ENCODE data around the gene RAI1. TPM values are rescaled to one million over a fixed set of nuclear protein-coding genes. Genes with fewer than 3 reads are reported as not detected.

The RAI1 gene
- total and polyA plus RNA-seq, 2 of the 8 experiments (the other 6 are each of a cell fraction or from before 2014, with no cell fraction given): 0.39 to 1.2 TPM

- CTCF ChIA-PET (ENCODE audit: partially characterized antibody): interaction anchor here (1.0 to 4.4 kb wide), 11 partner anchors 11 to 38 kb away, joined by 3 to 19 read pairs (median 4); no protein-coding TSS in a partner anchor
- Histone ChIP-seq H3K9ac (replicated peaks in 1 of 4; ENCODE audit: extremely low read depth in 1 of 4, low read depth in 3 of 4, low read length in 3 of 4) (no peak overlapping the region; a peak in 2 of 7 replicates), H3K23me2 (ENCODE audit: low read depth, low read length) (no peaks in the 10 kb centered on the region), H2BK20ac (ENCODE audit: low read length) (peak overlapping the region; percentile 100), H2AK5ac (ENCODE audit: low read depth, low read length) (no peak overlapping the region), H4K91ac (replicated peaks; ENCODE audit: insufficient read length, low read length) (peak overlapping the region; percentile 86), H2BK120ac (replicated peaks; ENCODE audit: low read depth, low read length) (peak overlapping the region; percentile 19), H3K9me3 (ENCODE audit: insufficient read depth in 2 of 2, low read depth in 1 of 2, low read length in 1 of 2) (no peaks in the 10 kb centered on the region), H3K4me2 (ENCODE audit: insufficient read depth in 1 of 2, low read depth in 2 of 2, low read length in 2 of 2) (peak overlapping the region; percentile 54 to 64; a peak in 3 of 4 replicates), H2BK12ac (ENCODE audit: low read depth, low read length) (peak overlapping the region; percentile 97; the same call in 1 of the 2 replicates), H3K18ac (ENCODE audit: extremely low read depth, low read length) (peak overlapping the region; percentile 33), H4K20me1 (replicated peaks in 1 of 2; ENCODE audit: control insufficient read depth in 1 of 2, insufficient read depth in 2 of 2, low read length in 2 of 2) (peaks cover 4 to 6% of the 10 kb centered on the region in 2 experiments), H3K79me2 (ENCODE audit: control insufficient read depth in 1 of 2, insufficient read depth in 2 of 2, low read length in 2 of 2) (no peaks in the 10 kb centered on the region), H3K23ac (ENCODE audit: insufficient read length) (no peak overlapping the region), H3K79me1 (ENCODE audit: low read depth, low read length) (no peaks in the 10 kb centered on the region), H2AFZ (ENCODE audit: low read length) (peak overlapping the region; percentile 60; the same call in 1 of the 2 replicates), H3K36me3 (ENCODE audit: control insufficient read depth in 2 of 4, insufficient read depth in 4 of 4, low read length in 3 of 4) (no peaks in the 10 kb centered on the region), H3K56ac (replicated peaks; ENCODE audit: insufficient read length, low read depth, low read length) (no peak overlapping the region), H3K4me1 (replicated peaks in 1 of 4; ENCODE audit: control insufficient read depth in 3 of 4, insufficient read depth in 4 of 4, low read length in 3 of 4) (peaks cover 13 to 40% (median 22%) of the 10 kb centered on the region in 4 experiments), H2BK5ac (ENCODE audit: low read depth, low read length) (peak overlapping the region; percentile 20; the same call in 1 of the 2 replicates), H3K4ac (replicated peaks; ENCODE audit: insufficient read length, low read depth, low read length) (peak overlapping the region; percentile 94), H3K14ac (ENCODE audit: insufficient read length) (no peak overlapping the region), H4K8ac (ENCODE audit: extremely low read depth, insufficient read depth, low read length) (0 out of 2 replicates have a peak overlapping the region, but pooled peaks have one; percentile 63), H4K5ac (ENCODE audit: insufficient read length, low read depth, low read length) (no peak overlapping the region), H3K27me3 (replicated peaks in 1 of 4; ENCODE audit: control insufficient read depth in 3 of 4, extremely low read depth in 1 of 4, insufficient read depth in 3 of 4, low read length in 3 of 4) (peaks cover 0 to 66% (median 44%) of the 10 kb centered on the region in 4 experiments; a peak in 6 of 7 replicates), H3K27ac (ENCODE audit: low read depth, low read length) (no peak overlapping the region), H2BK15ac (ENCODE audit: low read length) (peak overlapping the region; percentile 49; the same call in 1 of the 2 replicates), H3K4me3 (ENCODE audit: extremely low read depth in 1 of 4, insufficient read depth in 2 of 4, low read depth in 3 of 4, low read length in 4 of 4) (peak overlapping the region in 1 of 4 experiments; percentile 28; a peak in 1 of 8 replicates)
- POLR2A ChIA-PET (ENCODE audit: partially characterized antibody): interaction anchor here (0.6 to 2.3 kb wide), 9 partner anchors 9 to 125 kb away, joined by 3 to 8 read pairs (median 4); no protein-coding TSS in a partner anchor
- FAIRE-seq (peak; percentile 60), DNase-seq (ENCODE audit: low read depth in 1 of 2, low spot score in 2 of 2) (peak in 1 of 2 experiments; percentile 74)
- 20% methylated on average over 16 of the region's 16 CpGs; no CpG with 5 or more reads in 1 of the 2 experiments for WGBS, 2 experiments (ENCODE audit: extremely low coverage in 1 of 2, insufficient coverage in 1 of 2, insufficient read length in 1 of 2, insufficient replicate concordance in 2 of 2, low coverage in 1 of 2, low lambda C conversion rate in 2 of 2, missing lambda C conversion rate in 1 of 2)
- TF ChIP-seq, protein P1, sequence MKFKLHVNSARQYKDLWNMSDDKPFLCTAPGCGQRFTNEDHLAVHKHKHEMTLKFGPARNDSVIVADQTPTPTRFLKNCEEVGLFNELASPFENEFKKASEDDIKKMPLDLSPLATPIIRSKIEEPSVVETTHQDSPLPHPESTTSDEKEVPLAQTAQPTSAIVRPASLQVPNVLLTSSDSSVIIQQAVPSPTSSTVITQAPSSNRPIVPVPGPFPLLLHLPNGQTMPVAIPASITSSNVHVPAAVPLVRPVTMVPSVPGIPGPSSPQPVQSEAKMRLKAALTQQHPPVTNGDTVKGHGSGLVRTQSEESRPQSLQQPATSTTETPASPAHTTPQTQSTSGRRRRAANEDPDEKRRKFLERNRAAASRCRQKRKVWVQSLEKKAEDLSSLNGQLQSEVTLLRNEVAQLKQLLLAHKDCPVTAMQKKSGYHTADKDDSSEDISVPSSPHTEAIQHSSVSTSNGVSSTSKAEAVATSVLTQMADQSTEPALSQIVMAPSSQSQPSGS (IDR thresholded peaks at IDR 0.05; ENCODE audit: low read length): 0 out of 2 replicates have a peak, but pooled peaks have one; percentile 29
- TF ChIP-seq EP300 (IDR thresholded peaks at IDR 0.05; ENCODE audit: borderline replicate concordance in 1 of 2, low read depth in 2 of 2, low read length in 2 of 2) (peak in 1 of 2 experiments; percentile 12; a peak in 1 of 3 replicates), SUZ12 (IDR thresholded peaks at IDR 0.05; ENCODE audit: low read length) (0 out of 2 replicates have a peak, but pooled peaks have one; percentile 25), SP1 (IDR thresholded peaks at IDR 0.05; ENCODE audit: low read depth, low read length) (peak; percentile 36; the same call in 1 of the 2 replicates)
- TF ChIP-seq, protein P2, sequence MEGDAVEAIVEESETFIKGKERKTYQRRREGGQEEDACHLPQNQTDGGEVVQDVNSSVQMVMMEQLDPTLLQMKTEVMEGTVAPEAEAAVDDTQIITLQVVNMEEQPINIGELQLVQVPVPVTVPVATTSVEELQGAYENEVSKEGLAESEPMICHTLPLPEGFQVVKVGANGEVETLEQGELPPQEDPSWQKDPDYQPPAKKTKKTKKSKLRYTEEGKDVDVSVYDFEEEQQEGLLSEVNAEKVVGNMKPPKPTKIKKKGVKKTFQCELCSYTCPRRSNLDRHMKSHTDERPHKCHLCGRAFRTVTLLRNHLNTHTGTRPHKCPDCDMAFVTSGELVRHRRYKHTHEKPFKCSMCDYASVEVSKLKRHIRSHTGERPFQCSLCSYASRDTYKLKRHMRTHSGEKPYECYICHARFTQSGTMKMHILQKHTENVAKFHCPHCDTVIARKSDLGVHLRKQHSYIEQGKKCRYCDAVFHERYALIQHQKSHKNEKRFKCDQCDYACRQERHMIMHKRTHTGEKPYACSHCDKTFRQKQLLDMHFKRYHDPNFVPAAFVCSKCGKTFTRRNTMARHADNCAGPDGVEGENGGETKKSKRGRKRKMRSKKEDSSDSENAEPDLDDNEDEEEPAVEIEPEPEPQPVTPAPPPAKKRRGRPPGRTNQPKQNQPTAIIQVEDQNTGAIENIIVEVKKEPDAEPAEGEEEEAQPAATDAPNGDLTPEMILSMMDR (IDR thresholded peaks at IDR 0.05; ENCODE audit: control extremely low read depth in 1 of 3, insufficient read depth in 1 of 3, low read depth in 1 of 3, low read length in 3 of 3): no peak
These were observed 29.7 kb downstream of the RAI1 start for GRCh38 chr17:17710728-17711541.

Data from H1 (cell line).